Measurements from ENCODE around the gene NPFF. TPM values are rescaled to one million over a fixed set of nuclear protein-coding genes. Genes with fewer than 3 reads are reported as not detected.
A peak's percentile ranks its signal among the peaks of the same experiment; 100 is the strongest.

The NPFF gene
- total RNA-seq, 1 experiment from 2014 or later = 0.59 TPM

DNA sequence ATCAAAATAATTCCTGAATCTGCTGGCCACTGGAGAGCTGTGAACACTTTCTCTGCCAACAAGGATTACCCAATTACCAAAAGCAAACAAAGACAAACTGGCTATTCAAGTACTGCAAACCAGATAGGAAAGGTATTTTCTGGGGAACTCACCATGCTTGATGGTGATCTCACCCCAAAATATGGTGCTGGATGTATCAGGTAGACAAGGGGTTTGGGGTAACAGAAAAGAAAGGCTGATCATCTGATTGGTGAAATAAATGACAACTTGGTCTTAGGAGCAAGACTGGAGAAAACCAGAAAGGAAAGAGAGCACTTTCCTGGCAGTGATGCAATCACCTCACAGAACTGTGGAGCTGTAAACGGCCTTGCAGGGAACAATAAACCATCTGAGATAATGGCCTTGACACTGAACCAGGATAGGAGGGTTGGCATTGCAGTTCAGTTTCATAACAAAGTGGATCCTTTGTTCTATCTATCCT, 31.0 kb upstream of the NPFF start:
- no peak overlapping the region for H3K4me3 Mint-ChIP-seq
- ATAC-seq = no peak
- H3K9me3 Mint-ChIP-seq = no peaks in the 10 kb centered on the region
- H3K36me3 Mint-ChIP-seq = peaks cover 18% of the 10 kb centered on the region
- POLR2A ChIA-PET = no interaction called here
- TF ChIP-seq, protein P1, sequence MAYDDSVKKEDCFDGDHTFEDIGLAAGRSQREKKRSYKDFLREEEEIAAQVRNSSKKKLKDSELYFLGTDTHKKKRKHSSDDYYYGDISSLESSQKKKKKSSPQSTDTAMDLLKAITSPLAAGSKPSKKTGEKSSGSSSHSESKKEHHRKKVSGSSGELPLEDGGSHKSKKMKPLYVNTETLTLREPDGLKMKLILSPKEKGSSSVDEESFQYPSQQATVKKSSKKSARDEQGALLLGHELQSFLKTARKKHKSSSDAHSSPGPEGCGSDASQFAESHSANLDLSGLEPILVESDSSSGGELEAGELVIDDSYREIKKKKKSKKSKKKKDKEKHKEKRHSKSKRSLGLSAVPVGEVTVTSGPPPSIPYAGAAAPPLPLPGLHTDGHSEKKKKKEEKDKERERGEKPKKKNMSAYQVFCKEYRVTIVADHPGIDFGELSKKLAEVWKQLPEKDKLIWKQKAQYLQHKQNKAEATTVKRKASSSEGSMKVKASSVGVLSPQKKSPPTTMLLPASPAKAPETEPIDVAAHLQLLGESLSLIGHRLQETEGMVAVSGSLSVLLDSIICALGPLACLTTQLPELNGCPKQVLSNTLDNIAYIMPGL (CRISPR knock-in tag; IDR thresholded peaks at IDR 0.05) = no peak
- TF ChIP-seq ZNF138 (CRISPR knock-in tag; conservative IDR thresholded peaks at IDR 0.05) (no peak), GABPB1 (CRISPR knock-in tag; IDR thresholded peaks at IDR 0.05) (peak; percentile 96)
- TF ChIP-seq, protein P2, sequence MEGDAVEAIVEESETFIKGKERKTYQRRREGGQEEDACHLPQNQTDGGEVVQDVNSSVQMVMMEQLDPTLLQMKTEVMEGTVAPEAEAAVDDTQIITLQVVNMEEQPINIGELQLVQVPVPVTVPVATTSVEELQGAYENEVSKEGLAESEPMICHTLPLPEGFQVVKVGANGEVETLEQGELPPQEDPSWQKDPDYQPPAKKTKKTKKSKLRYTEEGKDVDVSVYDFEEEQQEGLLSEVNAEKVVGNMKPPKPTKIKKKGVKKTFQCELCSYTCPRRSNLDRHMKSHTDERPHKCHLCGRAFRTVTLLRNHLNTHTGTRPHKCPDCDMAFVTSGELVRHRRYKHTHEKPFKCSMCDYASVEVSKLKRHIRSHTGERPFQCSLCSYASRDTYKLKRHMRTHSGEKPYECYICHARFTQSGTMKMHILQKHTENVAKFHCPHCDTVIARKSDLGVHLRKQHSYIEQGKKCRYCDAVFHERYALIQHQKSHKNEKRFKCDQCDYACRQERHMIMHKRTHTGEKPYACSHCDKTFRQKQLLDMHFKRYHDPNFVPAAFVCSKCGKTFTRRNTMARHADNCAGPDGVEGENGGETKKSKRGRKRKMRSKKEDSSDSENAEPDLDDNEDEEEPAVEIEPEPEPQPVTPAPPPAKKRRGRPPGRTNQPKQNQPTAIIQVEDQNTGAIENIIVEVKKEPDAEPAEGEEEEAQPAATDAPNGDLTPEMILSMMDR (IDR thresholded peaks at IDR 0.05) = no peak
- no peaks in the 10 kb centered on the region for H3K27me3 Mint-ChIP-seq (ENCODE audit: low read depth)
- CTCF ChIA-PET = interaction anchor here (1.3 to 1.5 kb wide), 3 partner anchors 29 to 219 kb away, joined by 3 to 5 read pairs (median 3); no protein-coding TSS in a partner anchor
- no peaks in the 10 kb centered on the region for H3K4me1 Mint-ChIP-seq
- no peak for DNase-seq (ENCODE audit: low spot score)
- H3K27ac Mint-ChIP-seq = no peak overlapping the region

DNA sequence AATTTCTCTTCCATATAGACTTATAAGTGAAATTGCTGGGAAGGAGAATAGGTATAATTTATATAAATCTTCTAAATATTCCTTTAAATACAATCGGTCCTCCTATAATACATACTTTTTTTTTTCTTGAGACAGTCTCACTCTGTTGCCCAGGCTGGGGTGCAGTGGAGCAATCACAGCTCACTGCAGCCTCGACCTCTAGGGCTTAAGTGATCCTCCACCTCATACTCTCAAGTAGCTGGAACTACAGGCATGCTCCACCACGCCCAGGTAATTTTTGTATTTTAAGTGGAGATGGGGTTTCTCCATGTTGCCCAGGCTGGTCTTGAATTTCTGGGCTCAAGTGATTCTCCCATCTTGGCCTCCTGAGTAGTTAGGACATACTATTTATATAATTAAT, 29.7 kb upstream of the NPFF start:
- TF ChIP-seq, protein P3, sequence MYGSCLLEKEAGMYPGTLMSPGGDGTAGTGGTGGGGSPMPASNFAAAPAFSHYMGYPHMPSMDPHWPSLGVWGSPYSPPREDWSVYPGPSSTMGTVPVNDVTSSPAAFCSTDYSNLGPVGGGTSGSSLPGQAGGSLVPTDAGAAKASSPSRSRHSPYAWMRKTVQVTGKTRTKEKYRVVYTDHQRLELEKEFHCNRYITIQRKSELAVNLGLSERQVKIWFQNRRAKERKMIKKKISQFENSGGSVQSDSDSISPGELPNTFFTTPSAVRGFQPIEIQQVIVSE (CRISPR knock-in tag; IDR thresholded peaks at IDR 0.05; ENCODE audit: borderline replicate concordance) = no peak
- TF ChIP-seq, protein P1 (CRISPR knock-in tag; IDR thresholded peaks at IDR 0.05) = no peak
- TF ChIP-seq RORB (CRISPR knock-in tag; IDR thresholded peaks at IDR 0.05) = no peak
- TF ChIP-seq JAZF1 (CRISPR knock-in tag; IDR thresholded peaks at IDR 0.05) = no peak
- TF ChIP-seq, protein P4, sequence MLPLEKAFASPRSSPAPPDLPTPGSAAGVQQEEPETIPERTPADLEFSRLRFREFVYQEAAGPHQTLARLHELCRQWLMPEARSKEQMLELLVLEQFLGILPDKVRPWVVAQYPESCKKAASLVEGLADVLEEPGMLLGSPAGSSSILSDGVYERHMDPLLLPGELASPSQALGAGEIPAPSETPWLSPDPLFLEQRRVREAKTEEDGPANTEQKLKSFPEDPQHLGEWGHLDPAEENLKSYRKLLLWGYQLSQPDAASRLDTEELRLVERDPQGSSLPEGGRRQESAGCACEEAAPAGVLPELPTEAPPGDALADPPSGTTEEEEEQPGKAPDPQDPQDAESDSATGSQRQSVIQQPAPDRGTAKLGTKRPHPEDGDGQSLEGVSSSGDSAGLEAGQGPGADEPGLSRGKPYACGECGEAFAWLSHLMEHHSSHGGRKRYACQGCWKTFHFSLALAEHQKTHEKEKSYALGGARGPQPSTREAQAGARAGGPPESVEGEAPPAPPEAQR (CRISPR knock-in tag; IDR thresholded peaks at IDR 0.05) = no peak
- TF ChIP-seq FOXK1 (CRISPR knock-in tag; IDR thresholded peaks at IDR 0.05) = no peak
- no peak for TF ChIP-seq SOX15 (CRISPR knock-in tag; IDR thresholded peaks at IDR 0.05)
- no peak for TF ChIP-seq OVOL2 (CRISPR knock-in tag; IDR thresholded peaks at IDR 0.05; ENCODE audit: borderline replicate concordance)
- TF ChIP-seq, protein P5, sequence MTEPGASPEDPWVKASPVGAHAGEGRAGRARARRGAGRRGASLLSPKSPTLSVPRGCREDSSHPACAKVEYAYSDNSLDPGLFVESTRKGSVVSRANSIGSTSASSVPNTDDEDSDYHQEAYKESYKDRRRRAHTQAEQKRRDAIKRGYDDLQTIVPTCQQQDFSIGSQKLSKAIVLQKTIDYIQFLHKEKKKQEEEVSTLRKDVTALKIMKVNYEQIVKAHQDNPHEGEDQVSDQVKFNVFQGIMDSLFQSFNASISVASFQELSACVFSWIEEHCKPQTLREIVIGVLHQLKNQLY (CRISPR knock-in tag; IDR thresholded peaks at IDR 0.05) = no peak
- no peak for TF ChIP-seq TEAD4 (CRISPR knock-in tag; IDR thresholded peaks at IDR 0.05)
- TF ChIP-seq, protein P6, sequence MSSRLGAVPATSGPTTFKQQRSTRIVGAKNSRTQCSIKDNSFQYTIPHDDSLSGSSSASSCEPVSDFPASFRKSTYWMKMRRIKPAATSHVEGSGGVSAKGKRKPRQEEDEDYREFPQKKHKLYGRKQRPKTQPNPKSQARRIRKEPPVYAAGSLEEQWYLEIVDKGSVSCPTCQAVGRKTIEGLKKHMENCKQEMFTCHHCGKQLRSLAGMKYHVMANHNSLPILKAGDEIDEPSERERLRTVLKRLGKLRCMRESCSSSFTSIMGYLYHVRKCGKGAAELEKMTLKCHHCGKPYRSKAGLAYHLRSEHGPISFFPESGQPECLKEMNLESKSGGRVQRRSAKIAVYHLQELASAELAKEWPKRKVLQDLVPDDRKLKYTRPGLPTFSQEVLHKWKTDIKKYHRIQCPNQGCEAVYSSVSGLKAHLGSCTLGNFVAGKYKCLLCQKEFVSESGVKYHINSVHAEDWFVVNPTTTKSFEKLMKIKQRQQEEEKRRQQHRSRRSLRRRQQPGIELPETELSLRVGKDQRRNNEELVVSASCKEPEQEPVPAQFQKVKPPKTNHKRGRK (CRISPR knock-in tag; IDR thresholded peaks at IDR 0.05; ENCODE audit: borderline replicate concordance) = no peak
- no peak for TF ChIP-seq GTF2I (CRISPR knock-in tag; conservative IDR thresholded peaks at IDR 0.05)
- TF ChIP-seq, protein P7, sequence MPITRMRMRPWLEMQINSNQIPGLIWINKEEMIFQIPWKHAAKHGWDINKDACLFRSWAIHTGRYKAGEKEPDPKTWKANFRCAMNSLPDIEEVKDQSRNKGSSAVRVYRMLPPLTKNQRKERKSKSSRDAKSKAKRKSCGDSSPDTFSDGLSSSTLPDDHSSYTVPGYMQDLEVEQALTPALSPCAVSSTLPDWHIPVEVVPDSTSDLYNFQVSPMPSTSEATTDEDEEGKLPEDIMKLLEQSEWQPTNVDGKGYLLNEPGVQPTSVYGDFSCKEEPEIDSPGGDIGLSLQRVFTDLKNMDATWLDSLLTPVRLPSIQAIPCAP (CRISPR knock-in tag; IDR thresholded peaks at IDR 0.05) = no peak
- TF ChIP-seq, protein P8, sequence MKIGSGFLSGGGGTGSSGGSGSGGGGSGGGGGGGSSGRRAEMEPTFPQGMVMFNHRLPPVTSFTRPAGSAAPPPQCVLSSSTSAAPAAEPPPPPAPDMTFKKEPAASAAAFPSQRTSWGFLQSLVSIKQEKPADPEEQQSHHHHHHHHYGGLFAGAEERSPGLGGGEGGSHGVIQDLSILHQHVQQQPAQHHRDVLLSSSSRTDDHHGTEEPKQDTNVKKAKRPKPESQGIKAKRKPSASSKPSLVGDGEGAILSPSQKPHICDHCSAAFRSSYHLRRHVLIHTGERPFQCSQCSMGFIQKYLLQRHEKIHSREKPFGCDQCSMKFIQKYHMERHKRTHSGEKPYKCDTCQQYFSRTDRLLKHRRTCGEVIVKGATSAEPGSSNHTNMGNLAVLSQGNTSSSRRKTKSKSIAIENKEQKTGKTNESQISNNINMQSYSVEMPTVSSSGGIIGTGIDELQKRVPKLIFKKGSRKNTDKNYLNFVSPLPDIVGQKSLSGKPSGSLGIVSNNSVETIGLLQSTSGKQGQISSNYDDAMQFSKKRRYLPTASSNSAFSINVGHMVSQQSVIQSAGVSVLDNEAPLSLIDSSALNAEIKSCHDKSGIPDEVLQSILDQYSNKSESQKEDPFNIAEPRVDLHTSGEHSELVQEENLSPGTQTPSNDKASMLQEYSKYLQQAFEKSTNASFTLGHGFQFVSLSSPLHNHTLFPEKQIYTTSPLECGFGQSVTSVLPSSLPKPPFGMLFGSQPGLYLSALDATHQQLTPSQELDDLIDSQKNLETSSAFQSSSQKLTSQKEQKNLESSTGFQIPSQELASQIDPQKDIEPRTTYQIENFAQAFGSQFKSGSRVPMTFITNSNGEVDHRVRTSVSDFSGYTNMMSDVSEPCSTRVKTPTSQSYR (CRISPR knock-in tag; IDR thresholded peaks at IDR 0.05) = no peak
- TF ChIP-seq KAT7 (CRISPR knock-in tag; IDR thresholded peaks at IDR 0.05; ENCODE audit: borderline replicate concordance) = no peak
- TF ChIP-seq, protein P9, sequence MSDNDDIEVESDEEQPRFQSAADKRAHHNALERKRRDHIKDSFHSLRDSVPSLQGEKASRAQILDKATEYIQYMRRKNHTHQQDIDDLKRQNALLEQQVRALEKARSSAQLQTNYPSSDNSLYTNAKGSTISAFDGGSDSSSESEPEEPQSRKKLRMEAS (CRISPR knock-in tag; IDR thresholded peaks at IDR 0.05) = no peak
- no peaks in the 10 kb centered on the region for H3K27me3 Mint-ChIP-seq (ENCODE audit: low read depth)
- no peak overlapping the region for H3K4me3 Mint-ChIP-seq
- ChIA-PET CTCF (no interaction called here), POLR2A (no interaction called here)
- no peaks in the 10 kb centered on the region for H3K4me1 Mint-ChIP-seq
- DNase-seq (ENCODE audit: low spot score) (no peak), ATAC-seq (no peak)
- no peak overlapping the region for H3K27ac Mint-ChIP-seq
- peaks cover 26% of the 10 kb centered on the region for H3K36me3 Mint-ChIP-seq
- no peaks in the 10 kb centered on the region for H3K9me3 Mint-ChIP-seq
